Mesothelial cell of epicardium (in vitro differentiated cells): Measurements from ENCODE around the gene OVOL2. TPM values are rescaled to one million over a fixed set of nuclear protein-coding genes. Genes with fewer than 3 reads are reported as not detected.
"Not testable (repeated sequence)": the region's sequence is repeated elsewhere in the genome, so short reads cannot be mapped to it uniquely, and the experiment has no call there.

ENCODE experiments used
- DNase-seq, 2 experiments: peaks; one replicate each; pipeline ENCODE4 v3.0.0; 2021; ENCODE audit warnings: low spot score in 2 of 2; ENCODE audit not compliant: unreplicated experiment in 2 of 2
- H3K27ac Mint-ChIP-seq: 2 replicates; pipeline ENCODE4 v1.8.0; 2021; ENCODE audit warnings: mixed read lengths
- H3K27me3 Mint-ChIP-seq: 2 replicates; pipeline ENCODE4 v1.8.0; 2021; ENCODE audit warnings: low read depth, mixed read lengths
- H3K36me3 Mint-ChIP-seq: 2 replicates; pipeline ENCODE4 v1.8.0; 2021; ENCODE audit warnings: mixed read lengths
- H3K4me1 Mint-ChIP-seq: 2 replicates; pipeline ENCODE4 v1.8.0; 2021; ENCODE audit warnings: mixed read lengths
- H3K4me3 Mint-ChIP-seq: 2 replicates; pipeline ENCODE4 v1.8.0; 2021; ENCODE audit warnings: mild to moderate bottlenecking, moderate library complexity, mixed read lengths
- H3K9me3 Mint-ChIP-seq: 2 replicates; pipeline ENCODE4 v1.8.0; 2021; ENCODE audit warnings: mixed read lengths
- total RNA-seq: library from RNA; stranded (reverse); gene quantifications from 3 replicates; pipeline ENCODE4 v1.2.1, GENCODE V29; 2021
- TF ChIP-seq, protein P1 (sequence below): fragments of 200-600 bp; sonication (generic); IDR thresholded peaks from one replicate; pipeline ENCODE4 v1.5.0; 2021; ENCODE audit warnings: antibody characterized with exemption; ENCODE audit not compliant: unreplicated experiment

The OVOL2 gene
- total RNA-seq, 1 donor from 2014 or later: 7.3 TPM

DNA sequence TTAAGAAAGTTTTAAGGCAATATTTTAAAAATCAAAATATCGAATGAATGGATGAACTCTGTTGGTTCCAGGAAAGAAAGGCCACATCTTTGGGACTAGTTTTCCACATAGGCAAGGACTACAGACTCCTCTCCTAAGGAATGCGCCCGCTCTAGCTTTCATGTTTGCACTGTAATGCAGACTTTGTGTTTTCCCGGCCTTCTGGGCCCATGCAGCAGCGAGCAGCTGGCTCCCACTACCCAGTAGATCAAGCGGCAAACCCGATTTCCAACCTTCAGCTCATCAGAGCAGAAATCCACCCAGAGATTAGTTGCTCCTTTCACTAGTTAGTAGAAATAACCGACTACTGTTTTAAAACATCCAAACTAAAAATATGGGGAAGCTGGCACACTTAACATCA is 27.7 kb downstream of the OVOL2 start:
- Mint-ChIP-seq H3K27me3 (no peaks in the 10 kb centered on the region), H3K4me1 (peaks cover 4% of the 10 kb centered on the region), H3K36me3 (peaks cover 3% of the 10 kb centered on the region), H3K27ac (no peak overlapping the region), H3K4me3 (no peak overlapping the region), H3K9me3 (no peaks in the 10 kb centered on the region)
- TF ChIP-seq, protein P1, sequence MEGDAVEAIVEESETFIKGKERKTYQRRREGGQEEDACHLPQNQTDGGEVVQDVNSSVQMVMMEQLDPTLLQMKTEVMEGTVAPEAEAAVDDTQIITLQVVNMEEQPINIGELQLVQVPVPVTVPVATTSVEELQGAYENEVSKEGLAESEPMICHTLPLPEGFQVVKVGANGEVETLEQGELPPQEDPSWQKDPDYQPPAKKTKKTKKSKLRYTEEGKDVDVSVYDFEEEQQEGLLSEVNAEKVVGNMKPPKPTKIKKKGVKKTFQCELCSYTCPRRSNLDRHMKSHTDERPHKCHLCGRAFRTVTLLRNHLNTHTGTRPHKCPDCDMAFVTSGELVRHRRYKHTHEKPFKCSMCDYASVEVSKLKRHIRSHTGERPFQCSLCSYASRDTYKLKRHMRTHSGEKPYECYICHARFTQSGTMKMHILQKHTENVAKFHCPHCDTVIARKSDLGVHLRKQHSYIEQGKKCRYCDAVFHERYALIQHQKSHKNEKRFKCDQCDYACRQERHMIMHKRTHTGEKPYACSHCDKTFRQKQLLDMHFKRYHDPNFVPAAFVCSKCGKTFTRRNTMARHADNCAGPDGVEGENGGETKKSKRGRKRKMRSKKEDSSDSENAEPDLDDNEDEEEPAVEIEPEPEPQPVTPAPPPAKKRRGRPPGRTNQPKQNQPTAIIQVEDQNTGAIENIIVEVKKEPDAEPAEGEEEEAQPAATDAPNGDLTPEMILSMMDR: no peak
- DNase-seq: no peak

DNA sequence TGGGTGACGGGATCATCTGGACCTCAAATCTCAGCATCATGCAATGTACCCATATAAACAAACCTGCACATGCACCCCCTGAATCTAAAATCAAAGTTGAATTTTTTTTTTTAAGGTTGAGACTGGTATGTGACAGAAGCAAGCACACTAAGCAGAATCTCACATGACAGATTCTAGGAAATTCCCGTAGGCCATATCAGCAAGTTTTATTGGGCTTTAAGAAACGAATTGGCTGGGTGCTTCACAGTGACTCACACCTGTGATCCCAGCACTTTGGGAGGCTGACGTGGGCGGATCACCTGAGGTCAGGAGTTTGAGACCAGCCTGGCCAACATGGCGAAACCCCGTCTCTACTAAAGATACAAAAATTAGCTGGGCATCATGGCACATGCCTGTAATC is 30.7 kb downstream of the OVOL2 start:
- DNase-seq, H3K4me1 Mint-ChIP-seq, H3K9me3 Mint-ChIP-seq, H3K27ac Mint-ChIP-seq, H3K36me3 Mint-ChIP-seq, H3K27me3 Mint-ChIP-seq, H3K4me3 Mint-ChIP-seq: not testable (repeated sequence)

- Mint-ChIP-seq H3K27me3 (no peaks in the 10 kb centered on the region), H3K9me3 (no peaks in the 10 kb centered on the region), H3K4me1 (no peaks in the 10 kb centered on the region), H3K4me3 (no peak overlapping the region), H3K27ac (no peak overlapping the region), H3K36me3 (peaks cover 19% of the 10 kb centered on the region)
- no peak for DNase-seq
- TF ChIP-seq, protein P1: no peak
Observed at GRCh38 chr20:18024606-18025127, 33.0 kb downstream of the OVOL2 start.

DNA sequence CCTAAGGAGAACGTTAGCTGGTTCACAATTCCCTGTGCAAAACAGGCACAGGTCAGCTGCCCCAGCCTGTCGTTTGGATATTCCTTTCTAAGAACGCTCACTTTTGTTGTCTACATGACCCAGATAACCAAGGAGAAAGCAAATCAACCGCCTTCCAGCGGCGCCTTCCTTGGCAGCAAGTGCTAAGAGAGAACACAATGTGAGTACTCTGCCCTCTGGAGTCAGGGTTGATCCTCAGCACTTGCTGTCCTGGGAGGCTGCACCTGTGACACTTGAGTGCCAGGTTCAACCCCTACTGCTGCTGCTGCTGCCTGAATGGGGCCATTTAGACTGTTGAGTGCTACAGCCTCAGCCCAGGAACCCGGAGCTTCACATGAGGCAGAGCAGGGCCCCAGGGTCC is 36.8 kb downstream of the OVOL2 start:
- H3K4me1 Mint-ChIP-seq: no peaks in the 10 kb centered on the region
- H3K27me3 Mint-ChIP-seq: no peaks in the 10 kb centered on the region
- TF ChIP-seq, protein P1: no peak
- no peak for DNase-seq
- no peak overlapping the region for H3K27ac Mint-ChIP-seq
- H3K9me3 Mint-ChIP-seq: no peaks in the 10 kb centered on the region
- H3K36me3 Mint-ChIP-seq: peaks cover 22% of the 10 kb centered on the region
- H3K4me3 Mint-ChIP-seq: no peak overlapping the region

DNA sequence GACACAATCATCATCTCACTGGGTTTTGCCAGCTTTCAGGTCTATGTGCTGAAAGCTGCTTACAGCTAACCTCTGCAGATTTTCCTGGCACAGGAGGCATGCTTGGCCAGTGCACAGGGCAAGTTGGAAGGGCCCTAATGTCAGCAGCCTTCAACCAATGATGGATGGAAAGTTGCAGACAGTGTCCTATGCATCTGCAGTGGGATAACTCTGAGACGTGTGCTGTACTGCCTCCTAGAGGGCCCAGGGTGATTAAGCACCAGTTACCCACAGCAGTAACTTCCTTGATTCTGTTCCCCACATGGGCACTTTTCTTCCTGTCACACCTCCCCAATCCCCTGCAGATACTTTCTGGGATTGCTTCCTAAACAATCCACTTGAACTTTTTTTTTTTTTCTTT is 38.6 kb downstream of the OVOL2 start:
- no peak for DNase-seq
- TF ChIP-seq, protein P1: no peak
- Mint-ChIP-seq H3K36me3 (peaks cover 21% of the 10 kb centered on the region), H3K27me3 (no peaks in the 10 kb centered on the region), H3K4me3 (no peak overlapping the region), H3K9me3 (no peaks in the 10 kb centered on the region), H3K4me1 (no peaks in the 10 kb centered on the region), H3K27ac (no peak overlapping the region)

DNA sequence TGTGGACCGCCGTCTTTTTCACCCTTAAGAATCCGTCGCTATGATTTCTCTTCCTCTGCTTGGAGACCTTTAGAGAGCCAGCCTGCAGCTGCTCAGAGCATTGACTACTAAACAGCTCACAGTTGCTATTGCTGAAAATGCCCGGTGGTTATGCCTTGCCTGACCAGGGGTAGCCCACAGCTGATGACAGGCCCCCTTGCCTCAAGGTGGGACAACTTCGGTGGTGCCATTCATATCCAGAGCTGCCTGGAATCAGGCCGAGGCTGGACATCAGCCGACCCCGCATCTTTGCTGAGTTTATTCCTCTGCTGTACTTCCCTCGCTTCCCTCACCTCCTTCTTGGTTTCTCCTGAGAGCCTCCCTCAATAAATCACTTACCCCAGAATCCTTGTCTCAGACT is 39.6 kb downstream of the OVOL2 start:
- TF ChIP-seq, protein P1: no peak
- Mint-ChIP-seq H3K27me3 (no peaks in the 10 kb centered on the region), H3K4me3 (no peak overlapping the region), H3K4me1 (no peaks in the 10 kb centered on the region), H3K9me3 (no peaks in the 10 kb centered on the region), H3K27ac (no peak overlapping the region), H3K36me3 (peaks cover 19% of the 10 kb centered on the region)
- no peak for DNase-seq
